HG03378 (cell line): ENCODE data around the gene GPR18.
"Not testable (repeated sequence)": the region's sequence is repeated elsewhere in the genome, so short reads cannot be mapped to it uniquely, and the experiment has no call there.

ENCODE experiments used
- ATAC-seq: cut with Tn5 transposase; IDR thresholded peaks from one replicate; pipeline ENCODE4 v1.9.1; 2021; ENCODE audit warnings: mild to moderate bottlenecking, moderate library complexity; ENCODE audit not compliant: unreplicated experiment

GPR18 gene

GRCh38 chr13:99231721-99232120, 26.5 kb downstream of the GPR18 start:
- peak; percentile 31 for ATAC-seq

- ATAC-seq: no peak
Measured at GRCh38 chr13:99230991-99231390, 27.2 kb downstream of the GPR18 start.

GRCh38 chr13:99230588-99230987, 27.6 kb downstream of the GPR18 start:
- ATAC-seq: not testable (repeated sequence)

GRCh38 chr13:99228737-99229691, 29.2 kb downstream of the GPR18 start:
- ATAC-seq: peak; percentile 93

- no peak for ATAC-seq
Measured at GRCh38 chr13:99227909-99228688, 30.1 kb downstream of the GPR18 start.

GRCh38 chr13:99227331-99227900, 30.8 kb downstream of the GPR18 start:
- ATAC-seq: no peak

- no peak for ATAC-seq
Measured at GRCh38 chr13:99226513-99226912, 31.7 kb downstream of the GPR18 start.

- ATAC-seq: no peak
Measured at GRCh38 chr13:99225078-99225477, 33.1 kb downstream of the GPR18 start.

- ATAC-seq: no peak
Measured at GRCh38 chr13:99224021-99224420, 34.2 kb downstream of the GPR18 start.

- no peak for ATAC-seq
Measured at GRCh38 chr13:99223587-99223986, 34.6 kb downstream of the GPR18 start.

GRCh38 chr13:99221567-99222239, 36.5 kb downstream of the GPR18 start:
- no peak for ATAC-seq

GRCh38 chr13:99220199-99220935, 37.8 kb downstream of the GPR18 start:
- ATAC-seq: no peak

GRCh38 chr13:99218969-99219368, 39.2 kb downstream of the GPR18 start:
- peak; percentile 75 for ATAC-seq

GRCh38 chr13:99218545-99218944, 39.6 kb downstream of the GPR18 start:
- no peak for ATAC-seq

GRCh38 chr13:99218126-99218525, 40.1 kb downstream of the GPR18 start:
- ATAC-seq: no peak

GRCh38 chr13:99217461-99218110, 40.6 kb downstream of the GPR18 start:
- no peak for ATAC-seq

- no peak for ATAC-seq
Measured at GRCh38 chr13:99215184-99215830, 42.9 kb downstream of the GPR18 start.

- no peak for ATAC-seq
Measured at GRCh38 chr13:99214731-99215130, 43.4 kb downstream of the GPR18 start.

- ATAC-seq: no peak
Measured at GRCh38 chr13:99214232-99214631, 43.9 kb downstream of the GPR18 start.
